Activated naive CD8-positive, alpha-beta T cell treated with anti-CD3 and anti-CD28 coated beads, Interleukin-2, amount 10 ng/mL, durations not matched to agents 7 days and 5 days (primary cell): ENCODE results near the gene DOK1. TPM values are rescaled to one million over a fixed set of nuclear protein-coding genes. Genes with fewer than 3 reads are reported as not detected.

ENCODE experiments used
- ATAC-seq: fragments of 150-1000 bp; cut with Tn5 transposase; one replicate; pipeline ENCODE4 v1.10.0; 2021; ENCODE audit warnings: low read depth, moderate library complexity
- POLR2A ChIA-PET: fragments of 350-600 bp; sonication (Branson Sonifier 250); formaldehyde crosslinking; loops from one replicate; lab custom pipeline; 2021; ENCODE audit warnings: antibody characterized with exemption; lab: Charles Lee
- DNase-seq: peaks from one replicate; pipeline ENCODE4 v3.0.0; 2021
- H3K27ac Mint-ChIP-seq: one replicate; pipeline ENCODE4 v1.8.0; 2022; ENCODE audit warnings: mild to moderate bottlenecking, mixed read lengths
- H3K27me3 Mint-ChIP-seq: one replicate; pipeline ENCODE4 v1.8.0; 2022; ENCODE audit warnings: mild to moderate bottlenecking, moderate library complexity, mixed read lengths
- H3K36me3 Mint-ChIP-seq: one replicate; pipeline ENCODE4 v1.8.0; 2021; ENCODE audit warnings: mild to moderate bottlenecking, mixed read lengths
- H3K4me1 Mint-ChIP-seq: one replicate; pipeline ENCODE4 v1.8.0; 2021; ENCODE audit warnings: mixed read lengths
- H3K4me3 Mint-ChIP-seq: one replicate; pipeline ENCODE4 v1.8.0; 2022; ENCODE audit warnings: mild to moderate bottlenecking, moderate library complexity, mixed read lengths
- H3K9me3 Mint-ChIP-seq: one replicate; pipeline ENCODE4 v1.8.0; 2021; ENCODE audit warnings: mixed read lengths
- total RNA-seq, 2 experiments: library from RNA; stranded (reverse); gene quantifications; one replicate each; pipeline ENCODE4 v1.2.3, GENCODE V29; 2021

The DOK1 gene
- total RNA-seq, 2 experiments from 2014 or later, result 37.7 to 38.3 TPM

- no peaks in the 10 kb centered on the region for H3K9me3 Mint-ChIP-seq
- no peak for DNase-seq
- H3K4me3 Mint-ChIP-seq, result peak overlapping the region; percentile 73
- peak overlapping the region; percentile 84 for H3K27ac Mint-ChIP-seq
- H3K36me3 Mint-ChIP-seq, result no peaks in the 10 kb centered on the region
- peaks cover 16% of the 10 kb centered on the region for H3K27me3 Mint-ChIP-seq
- POLR2A ChIA-PET, result interaction anchor here (0.5 to 3.8 kb wide), 9 partner anchors 12 to 185 kb away, joined by 3 to 27 read pairs (median 4); partner anchors contain the start of genes AUP1, CCDC142, PCGF1 and TTC31
- ATAC-seq, result peak; percentile 70
- peaks cover 23% of the 10 kb centered on the region for H3K4me1 Mint-ChIP-seq
Observed at GRCh38 chr2:74585406-74586185, 31.1 kb downstream of the DOK1 start.

GRCh38 chr2:74587664-74588277 is 33.3 kb downstream of the DOK1 start:
- no peak overlapping the region for H3K27ac Mint-ChIP-seq
- H3K9me3 Mint-ChIP-seq, result no peaks in the 10 kb centered on the region
- ATAC-seq, result peak; percentile 78
- H3K27me3 Mint-ChIP-seq, result peaks cover 28% of the 10 kb centered on the region
- no peak overlapping the region for H3K4me3 Mint-ChIP-seq
- peak; percentile 55 for DNase-seq
- POLR2A ChIA-PET, result interaction anchor here (0.5 to 3.8 kb wide), 5 partner anchors 58 to 230 kb away, joined by 3 to 27 read pairs (median 3); partner anchors contain the start of genes AUP1, CCDC142, HTRA2 and MRPL53
- no peaks in the 10 kb centered on the region for H3K36me3 Mint-ChIP-seq
- H3K4me1 Mint-ChIP-seq, result peaks cover 23% of the 10 kb centered on the region

GRCh38 chr2:74588664-74589063 is 34.1 kb downstream of the DOK1 start:
- Mint-ChIP-seq H3K27ac (no peak overlapping the region), H3K36me3 (no peaks in the 10 kb centered on the region), H3K27me3 (peaks cover 35% of the 10 kb centered on the region), H3K9me3 (no peaks in the 10 kb centered on the region), H3K4me3 (no peak overlapping the region), H3K4me1 (peaks cover 21% of the 10 kb centered on the region)
- POLR2A ChIA-PET, result interaction anchor here (0.9 to 3.8 kb wide), 2 partner anchors 59 to 106 kb away, joined by 3 to 27 read pairs; partner anchors contain the start of genes AUP1, CCDC142, HTRA2 and TTC31
- ATAC-seq, result no peak
- no peak for DNase-seq

GRCh38 chr2:74593826-74594772 is 39.6 kb downstream of the DOK1 start:
- Mint-ChIP-seq H3K9me3 (no peaks in the 10 kb centered on the region), H3K36me3 (no peaks in the 10 kb centered on the region), H3K27me3 (peaks cover 61% of the 10 kb centered on the region), H3K4me1 (no peaks in the 10 kb centered on the region), H3K27ac (no peak overlapping the region), H3K4me3 (no peak overlapping the region)
- ATAC-seq, result no peak
- no peak for DNase-seq
- POLR2A ChIA-PET, result no interaction called here

GRCh38 chr2:74596584-74596983 is 42.1 kb downstream of the DOK1 start:
- Mint-ChIP-seq H3K9me3 (no peaks in the 10 kb centered on the region), H3K4me3 (no peak overlapping the region), H3K36me3 (no peaks in the 10 kb centered on the region), H3K4me1 (no peaks in the 10 kb centered on the region), H3K27me3 (peaks cover 61% of the 10 kb centered on the region), H3K27ac (no peak overlapping the region)
- no peak for DNase-seq
- POLR2A ChIA-PET, result no interaction called here
- ATAC-seq, result no peak

GRCh38 chr2:74597410-74597809 is 42.9 kb downstream of the DOK1 start:
- peaks cover 1% of the 10 kb centered on the region for H3K4me1 Mint-ChIP-seq
- no peak for DNase-seq
- H3K4me3 Mint-ChIP-seq, result no peak overlapping the region
- H3K36me3 Mint-ChIP-seq, result no peaks in the 10 kb centered on the region
- peaks cover 60% of the 10 kb centered on the region for H3K27me3 Mint-ChIP-seq
- POLR2A ChIA-PET, result no interaction called here
- no peak for ATAC-seq
- no peaks in the 10 kb centered on the region for H3K9me3 Mint-ChIP-seq
- H3K27ac Mint-ChIP-seq, result no peak overlapping the region

- Mint-ChIP-seq H3K4me3 (no peak overlapping the region), H3K27me3 (peaks cover 44% of the 10 kb centered on the region), H3K9me3 (no peaks in the 10 kb centered on the region), H3K27ac (no peak overlapping the region), H3K4me1 (peaks cover 14% of the 10 kb centered on the region), H3K36me3 (no peaks in the 10 kb centered on the region)
- ATAC-seq (no peak), DNase-seq (no peak)
- POLR2A ChIA-PET, result no interaction called here
Observed at GRCh38 chr2:74599676-74600075, 45.2 kb downstream of the DOK1 start.

- no peaks in the 10 kb centered on the region for H3K36me3 Mint-ChIP-seq
- no peak overlapping the region for H3K27ac Mint-ChIP-seq
- DNase-seq (no peak), ATAC-seq (no peak)
- peak overlapping the region; percentile 11 for H3K4me3 Mint-ChIP-seq
- no peaks in the 10 kb centered on the region for H3K9me3 Mint-ChIP-seq
- POLR2A ChIA-PET, result no interaction called here
- H3K27me3 Mint-ChIP-seq, result peaks cover 32% of the 10 kb centered on the region
- peaks cover 14% of the 10 kb centered on the region for H3K4me1 Mint-ChIP-seq
Observed at GRCh38 chr2:74602586-74603281, 48.2 kb downstream of the DOK1 start.

GRCh38 chr2:74603282-74604000 is 48.9 kb downstream of the DOK1 start:
- DNase-seq, result no peak
- peak overlapping the region; percentile 11 for H3K4me3 Mint-ChIP-seq
- H3K27me3 Mint-ChIP-seq, result peaks cover 36% of the 10 kb centered on the region
- no peaks in the 10 kb centered on the region for H3K9me3 Mint-ChIP-seq
- H3K4me1 Mint-ChIP-seq, result peaks cover 14% of the 10 kb centered on the region
- ATAC-seq, result peak; percentile 80
- POLR2A ChIA-PET, result no interaction called here
- H3K27ac Mint-ChIP-seq, result peak overlapping the region; percentile 38
- H3K36me3 Mint-ChIP-seq, result no peaks in the 10 kb centered on the region

- no peak overlapping the region for H3K27ac Mint-ChIP-seq
- no peaks in the 10 kb centered on the region for H3K36me3 Mint-ChIP-seq
- peaks cover 2% of the 10 kb centered on the region for H3K9me3 Mint-ChIP-seq
- ATAC-seq (no peak), DNase-seq (no peak)
- no peak overlapping the region for H3K4me3 Mint-ChIP-seq
- peaks cover 14% of the 10 kb centered on the region for H3K4me1 Mint-ChIP-seq
- POLR2A ChIA-PET, result no interaction called here
- H3K27me3 Mint-ChIP-seq, result peaks cover 45% of the 10 kb centered on the region
Observed at GRCh38 chr2:74606927-74607326, 52.4 kb downstream of the DOK1 start.
